Endodermal cell (in vitro differentiated cells): ENCODE measurements around the gene EPHX1. TPM values are rescaled to one million over a fixed set of nuclear protein-coding genes. Genes with fewer than 3 reads are reported as not detected.
"Not testable (repeated sequence)": the region's sequence is repeated elsewhere in the genome, so short reads cannot be mapped to it uniquely, and the experiment has no call there.

Source experiments
- DNase-seq: peaks from one replicate; pipeline ENCODE4 v3.0.0-alpha.2; 2017
- H3K27ac ChIP-seq: 2 replicates; pipeline ENCODE4 v1.5.1; 2013; ENCODE audit warnings: mild to moderate bottlenecking, low read depth, low read length, moderate library complexity
- H3K27me3 ChIP-seq: 2 replicates; pipeline ENCODE4 v1.6.1; 2013; ENCODE audit warnings: mild to moderate bottlenecking, low read length, moderate library complexity; ENCODE audit not compliant: insufficient read depth, control insufficient read depth, poor library complexity, severe bottlenecking
- H3K36me3 ChIP-seq: 2 replicates; pipeline ENCODE4 v1.7.0; 2013; ENCODE audit warnings: mild to moderate bottlenecking, low read length, moderate library complexity; ENCODE audit not compliant: control insufficient read depth, insufficient read depth
- H3K4me1 ChIP-seq: one replicate; pipeline ENCODE4 v1.7.0; 2013; ENCODE audit warnings: low read length; ENCODE audit not compliant: control insufficient read depth, insufficient read depth
- H3K4me3 ChIP-seq: 2 replicates; pipeline ENCODE4 v1.5.1; 2013; ENCODE audit warnings: mild to moderate bottlenecking, low read length, moderate library complexity
- H3K9ac ChIP-seq: 2 replicates; pipeline ENCODE4 v1.6.1; 2013; ENCODE audit warnings: mild to moderate bottlenecking, low read length, moderate library complexity; ENCODE audit not compliant: poor library complexity, severe bottlenecking; ENCODE audit errors: extremely low read depth
- H3K9me3 ChIP-seq: 2 replicates; pipeline ENCODE4 v1.6.1; 2013; ENCODE audit warnings: mild to moderate bottlenecking, low read length, moderate library complexity; ENCODE audit not compliant: control insufficient read depth
- H3K27ac Mint-ChIP-seq: 2 replicates; pipeline ENCODE4 v1.8.0; 2020; ENCODE audit warnings: mixed read lengths
- H3K27me3 Mint-ChIP-seq: 2 replicates; pipeline ENCODE4 v1.8.0; 2021; ENCODE audit warnings: mild to moderate bottlenecking, mixed read lengths; ENCODE audit not compliant: insufficient read depth
- H3K36me3 Mint-ChIP-seq: 2 replicates; pipeline ENCODE4 v1.8.0; 2020; ENCODE audit warnings: low read depth, mixed read lengths
- H3K4me1 Mint-ChIP-seq: 2 replicates; pipeline ENCODE4 v1.8.0; 2020; ENCODE audit warnings: mixed read lengths
- H3K4me3 Mint-ChIP-seq: 2 replicates; pipeline ENCODE4 v1.8.0; 2020; ENCODE audit warnings: mild to moderate bottlenecking, moderate library complexity, mixed read lengths
- H3K9me3 Mint-ChIP-seq: 2 replicates; pipeline ENCODE4 v1.8.0; 2020; ENCODE audit warnings: mild to moderate bottlenecking, mixed read lengths
- CTCF ChIP-seq: fragments of 200-600 bp; sonication (generic); conservative IDR thresholded peaks from 2 replicates; pipeline ENCODE4 v1.5.0; 2021; ENCODE audit warnings: antibody characterized with exemption, mild to moderate bottlenecking
- WGBS, 2 experiments: methylation state at CpG; one replicate each; pipeline versions ENCODE4 v1.1.5 to v1.1.7; 2013; ENCODE audit warnings: missing lambda C conversion rate in 2 of 2, mixed read lengths in 1 of 2; ENCODE audit not compliant: insufficient coverage in 1 of 2, insufficient read length in 1 of 2; 5-methylcytosine and 5-hydroxymethylcytosine counted together
- total RNA-seq, 2 donors: library from RNA; stranded (reverse); fragmentation: NEBNext Ultra II Directional in 1 of 2; extraction: Animal tissue kit (Norgen Biotek cat#: 25700) in 1 of 2; gene quantifications; 2 replicates in 1 of 2; 3 replicates in 1 of 2; pipeline ENCODE4 v1.2.1, GENCODE V29; 2021

Gene EPHX1
- total RNA-seq, 2 donors from 2014 or later = 49.2 to 84.1 TPM

- WGBS, 2 experiments = 91 to 94% methylated on average over 4 to 6 of the region's 6 CpGs
- Mint-ChIP-seq H3K27me3 (no peaks in the 10 kb centered on the region), H3K4me3 (no peak overlapping the region), H3K9me3 (no peaks in the 10 kb centered on the region), H3K36me3 (peaks cover 54% of the 10 kb centered on the region), H3K27ac (no peak overlapping the region), H3K4me1 (peaks cover 5% of the 10 kb centered on the region)
- Histone ChIP-seq H3K27me3 (no peaks in the 10 kb centered on the region), H3K9ac (no peak overlapping the region), H3K36me3 (peaks cover 64% of the 10 kb centered on the region), H3K9me3 (peaks cover 7% of the 10 kb centered on the region), H3K27ac (no peak overlapping the region), H3K4me1 (no peaks in the 10 kb centered on the region), H3K4me3 (no peak overlapping the region)
- DNase-seq = no peak
- no peak for TF ChIP-seq CTCF
These were observed 20.9 kb downstream of the EPHX1 start for GRCh38 chr1:225830841-225831240.

GRCh38 chr1:225834417-225835329 is 24.7 kb downstream of the EPHX1 start:
- no peak overlapping the region for H3K4me3 ChIP-seq
- Mint-ChIP-seq H3K27me3 (no peaks in the 10 kb centered on the region), H3K4me1 (no peaks in the 10 kb centered on the region), H3K36me3 (peaks cover 71% of the 10 kb centered on the region), H3K9me3 (no peaks in the 10 kb centered on the region), H3K4me3 (no peak overlapping the region), H3K27ac (no peak overlapping the region)
- WGBS, 2 experiments = 94 to 100% methylated on average over 6 to 7 of the region's 7 CpGs
- peaks cover 90% of the 10 kb centered on the region for H3K36me3 ChIP-seq
- TF ChIP-seq CTCF = no peak
- H3K27me3 ChIP-seq = no peaks in the 10 kb centered on the region
- no peak overlapping the region for H3K27ac ChIP-seq
- H3K9ac ChIP-seq = no peak overlapping the region
- peaks cover 7% of the 10 kb centered on the region for H3K9me3 ChIP-seq
- no peak for DNase-seq
- no peaks in the 10 kb centered on the region for H3K4me1 ChIP-seq

- Histone ChIP-seq H3K27me3 (no peaks in the 10 kb centered on the region), H3K4me1 (no peaks in the 10 kb centered on the region), H3K27ac (no peak overlapping the region), H3K4me3 (no peak overlapping the region), H3K9me3 (peaks cover 7% of the 10 kb centered on the region), H3K9ac (no peak overlapping the region), H3K36me3 (peaks cover 90% of the 10 kb centered on the region)
- 97 to 100% methylated on average over 3 of the region's 3 CpGs for WGBS, 2 experiments
- H3K9me3 Mint-ChIP-seq = no peaks in the 10 kb centered on the region
- H3K36me3 Mint-ChIP-seq = peaks cover 79% of the 10 kb centered on the region
- H3K27me3 Mint-ChIP-seq = no peaks in the 10 kb centered on the region
- TF ChIP-seq CTCF = no peak
- no peak for DNase-seq
- no peaks in the 10 kb centered on the region for H3K4me1 Mint-ChIP-seq
- no peak overlapping the region for H3K27ac Mint-ChIP-seq
- no peak overlapping the region for H3K4me3 Mint-ChIP-seq
These were observed 25.9 kb downstream of the EPHX1 start for GRCh38 chr1:225835856-225836255.

- not testable (repeated sequence) for H3K27ac ChIP-seq, H3K9ac ChIP-seq, H3K9me3 ChIP-seq, H3K4me1 ChIP-seq, H3K27me3 ChIP-seq, H3K4me1 Mint-ChIP-seq, H3K4me3 ChIP-seq, DNase-seq, H3K27ac Mint-ChIP-seq, H3K9me3 Mint-ChIP-seq, H3K4me3 Mint-ChIP-seq, H3K27me3 Mint-ChIP-seq
- WGBS, 2 experiments = 85 to 96% methylated on average over 4 of the region's 4 CpGs
- peaks cover 90% of the 10 kb centered on the region for H3K36me3 ChIP-seq
- H3K36me3 Mint-ChIP-seq = peaks cover 78% of the 10 kb centered on the region
These were observed 26.4 kb downstream of the EPHX1 start for GRCh38 chr1:225836296-225836695.
